Activated gamma-delta T cell treated with Interleukin-2 at 50 U/mL for 16 hours (primary cell): Measurements from ENCODE around the gene ANKRD9.

Experiments used
- DNase-seq: peaks from one replicate; pipeline ENCODE4 v3.0.0-alpha.2; 2020

ANKRD9 gene

GRCh38 chr14:102471921-102472790 lies 37.4 kb downstream of the ANKRD9 start:
- no peak for DNase-seq

- DNase-seq, result no peak
These were observed 40.3 kb downstream of the ANKRD9 start for GRCh38 chr14:102469261-102469660.

- DNase-seq, result no peak
These were observed 44.7 kb downstream of the ANKRD9 start for GRCh38 chr14:102464846-102465341.

GRCh38 chr14:102464006-102464405 lies 45.6 kb downstream of the ANKRD9 start:
- DNase-seq, result no peak

- DNase-seq, result no peak
These were observed 47.2 kb downstream of the ANKRD9 start for GRCh38 chr14:102462391-102462790.

GRCh38 chr14:102461490-102462338 lies 47.9 kb downstream of the ANKRD9 start:
- no peak for DNase-seq

- no peak for DNase-seq
These were observed 52.1 kb downstream of the ANKRD9 start for GRCh38 chr14:102457509-102457908.

- no peak for DNase-seq
These were observed 54.9 kb downstream of the ANKRD9 start for GRCh38 chr14:102454711-102455110.

- no peak for DNase-seq
These were observed 57.3 kb downstream of the ANKRD9 start for GRCh38 chr14:102452302-102452701.
